Breast epithelium (tissue), 4 donors: ENCODE measurements around the gene DOCK10. TPM values are rescaled to one million over a fixed set of nuclear protein-coding genes. Genes with fewer than 3 reads are reported as not detected.

ENCODE experiments used
- DNase-seq, 2 donors: peaks; one replicate each; pipeline ENCODE4 v3.0.0-alpha.2; 2019; ENCODE audit warnings: low spot score in 2 of 2
- H3K27ac ChIP-seq, 2 donors: fragments of 200-600 bp; sonication (generic) in 1 of 2; one replicate each; pipeline ENCODE4 v1.5.1; 2016 to 2019; ENCODE audit warnings: mild to moderate bottlenecking in 1 of 2
- H3K27me3 ChIP-seq, 2 donors: fragments of 200-600 bp; sonication (generic) in 1 of 2; one replicate each; pipeline versions ENCODE4 v1.5.1 to v1.6.0; 2017 to 2019; ENCODE audit warnings: control low read depth in 1 of 2, mild to moderate bottlenecking in 1 of 2
- H3K36me3 ChIP-seq: fragments of 200-600 bp; one replicate; pipeline ENCODE4 v1.5.1; 2019
- H3K4me1 ChIP-seq, 2 donors: fragments of 200-600 bp; sonication (generic); one replicate each; pipeline ENCODE4 v1.5.1; 2016 to 2019; ENCODE audit warnings: control low read depth in 1 of 2
- H3K4me3 ChIP-seq, 3 donors: fragments of 200-600 bp; sonication (generic); 1 replicate in 2 of 3; 2 replicates in 1 of 3; pipeline ENCODE4 v1.5.1; 2016 to 2019; ENCODE audit warnings: mild to moderate bottlenecking in 3 of 3, moderate library complexity in 2 of 3
- H3K9me3 ChIP-seq, 2 donors: fragments of 200-600 bp; sonication (generic) in 1 of 2; one replicate each; pipeline ENCODE4 v1.5.1; 2016 to 2019; ENCODE audit warnings: control low read depth in 1 of 2
- POLR2A ChIP-seq: fragments of 450-650 bp; IDR thresholded peaks from one replicate; pipeline ENCODE4 v1.6.1; 2016; ENCODE audit warnings: antibody characterized with exemption, mild to moderate bottlenecking, moderate library complexity
- POLR2AphosphoS5 ChIP-seq, 3 donors: sonication (generic); formaldehyde crosslinking; IDR thresholded peaks; one replicate each; pipeline ENCODE4 v1.6.1; 2017; ENCODE audit warnings: antibody characterized with exemption in 3 of 3
- intact Hi-C: fragments of 100-400 bp; cut with DNase I; formaldehyde crosslinking; loops from one replicate; pipeline ENCODE4 v1.15.1; 2023; ENCODE audit warnings: low total_unique reads
- total RNA-seq, 3 donors: library from RNA; depleted of rRNA; stranded (reverse); fragments of >200 nt; gene quantifications; one replicate each; pipeline ENCODE4 v1.1.0, GENCODE V29; 2016
- TF ChIP-seq, protein P1 (sequence below), 3 donors: fragments of 450-650 bp; IDR thresholded peaks; one replicate each; pipeline ENCODE4 v1.5.1; 2016 to 2017; ENCODE audit warnings: antibody characterized with exemption in 3 of 3, mild to moderate bottlenecking in 3 of 3, moderate library complexity in 3 of 3

DOCK10 gene
- total RNA-seq, 3 donors from 2014 or later = 13.8 to 23.9 (median 15.4) TPM

DNA sequence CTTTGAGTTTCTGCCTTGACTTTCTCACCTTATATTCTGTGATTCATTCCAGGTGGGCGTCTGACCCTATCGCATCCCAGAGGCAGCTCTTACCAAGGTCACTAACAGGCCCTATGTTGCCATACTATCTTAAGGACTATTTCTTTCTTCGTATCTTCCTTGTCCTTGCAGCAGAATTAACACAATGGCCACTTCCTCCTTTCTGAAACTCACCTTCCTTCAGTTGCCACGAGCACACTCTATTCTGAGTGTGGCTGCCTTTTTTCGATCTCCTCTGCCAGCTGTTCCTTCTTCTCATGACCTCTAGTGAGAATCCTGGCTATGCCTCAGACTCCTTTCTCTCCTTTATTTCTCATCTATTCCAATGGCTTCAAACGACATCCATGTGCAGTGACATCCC, 165.7 kb downstream of the DOCK10 start:
- Histone ChIP-seq H3K4me1 (no peaks in the 10 kb centered on the region), H3K9me3 (no peaks in the 10 kb centered on the region), H3K36me3 (no peaks in the 10 kb centered on the region), H3K27me3 (no peaks in the 10 kb centered on the region), H3K4me3 (no peak overlapping the region), H3K27ac (no peak overlapping the region)
- intact Hi-C loops = no loop called here
- no peak for TF ChIP-seq POLR2AphosphoS5 (IDR thresholded peaks at IDR 0.05)
- no peak for TF ChIP-seq POLR2A
- TF ChIP-seq, protein P1, sequence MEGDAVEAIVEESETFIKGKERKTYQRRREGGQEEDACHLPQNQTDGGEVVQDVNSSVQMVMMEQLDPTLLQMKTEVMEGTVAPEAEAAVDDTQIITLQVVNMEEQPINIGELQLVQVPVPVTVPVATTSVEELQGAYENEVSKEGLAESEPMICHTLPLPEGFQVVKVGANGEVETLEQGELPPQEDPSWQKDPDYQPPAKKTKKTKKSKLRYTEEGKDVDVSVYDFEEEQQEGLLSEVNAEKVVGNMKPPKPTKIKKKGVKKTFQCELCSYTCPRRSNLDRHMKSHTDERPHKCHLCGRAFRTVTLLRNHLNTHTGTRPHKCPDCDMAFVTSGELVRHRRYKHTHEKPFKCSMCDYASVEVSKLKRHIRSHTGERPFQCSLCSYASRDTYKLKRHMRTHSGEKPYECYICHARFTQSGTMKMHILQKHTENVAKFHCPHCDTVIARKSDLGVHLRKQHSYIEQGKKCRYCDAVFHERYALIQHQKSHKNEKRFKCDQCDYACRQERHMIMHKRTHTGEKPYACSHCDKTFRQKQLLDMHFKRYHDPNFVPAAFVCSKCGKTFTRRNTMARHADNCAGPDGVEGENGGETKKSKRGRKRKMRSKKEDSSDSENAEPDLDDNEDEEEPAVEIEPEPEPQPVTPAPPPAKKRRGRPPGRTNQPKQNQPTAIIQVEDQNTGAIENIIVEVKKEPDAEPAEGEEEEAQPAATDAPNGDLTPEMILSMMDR (IDR thresholded peaks at IDR 0.05) = no peak
- no peak for DNase-seq

DNA sequence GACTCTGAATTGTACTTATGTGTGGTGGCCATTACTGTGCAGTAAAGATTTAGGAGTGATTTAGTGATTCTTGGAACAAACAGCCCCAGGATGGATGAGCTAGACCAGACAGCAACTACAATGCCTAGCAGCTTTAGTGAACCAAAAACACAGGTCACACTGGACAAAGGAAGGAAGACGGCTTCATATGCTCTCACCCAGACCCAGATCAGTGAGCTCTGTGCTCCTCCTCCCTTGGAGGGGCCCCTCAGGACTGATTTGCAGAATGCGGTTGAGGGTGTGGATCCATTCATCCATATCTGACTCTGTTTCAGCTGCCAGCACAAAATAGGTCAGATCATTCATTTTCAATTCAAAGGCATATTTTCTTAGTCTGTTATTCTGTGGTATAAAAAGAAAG, 166.4 kb downstream of the DOCK10 start:
- DNase-seq = no peak
- H3K27ac ChIP-seq = no peak overlapping the region
- H3K36me3 ChIP-seq = no peaks in the 10 kb centered on the region

DNA sequence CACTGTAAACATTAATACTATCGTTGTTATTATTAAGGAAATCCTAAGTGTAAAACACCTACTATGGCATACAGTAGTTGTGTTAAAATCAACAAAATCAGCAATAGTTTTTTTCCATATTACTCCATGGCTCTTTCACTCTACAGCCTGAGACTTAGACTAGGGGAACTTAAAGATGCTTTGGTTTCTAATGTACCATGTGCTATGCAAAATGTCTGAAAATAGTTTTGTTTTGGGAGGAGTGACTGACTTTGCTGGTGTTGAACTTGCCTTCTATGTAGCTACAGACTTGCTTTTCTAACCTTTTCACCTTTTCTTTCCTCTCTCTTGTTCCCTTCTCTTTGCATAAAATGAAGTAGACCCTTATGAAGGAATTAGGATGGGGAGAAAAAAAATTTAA, 167.1 kb downstream of the DOCK10 start:
- intact Hi-C loops = no loop called here
- no peak for DNase-seq

More for the DNA sequence above, 166.4 kb downstream of the DOCK10 start:
- Histone ChIP-seq H3K4me3 (no peak overlapping the region), H3K4me1 (no peaks in the 10 kb centered on the region), H3K9me3 (no peaks in the 10 kb centered on the region), H3K27me3 (no peaks in the 10 kb centered on the region)
- TF ChIP-seq, protein P1 (IDR thresholded peaks at IDR 0.05) = no peak
- no peak for TF ChIP-seq POLR2AphosphoS5 (IDR thresholded peaks at IDR 0.05)
- intact Hi-C loops = no loop called here

DNA sequence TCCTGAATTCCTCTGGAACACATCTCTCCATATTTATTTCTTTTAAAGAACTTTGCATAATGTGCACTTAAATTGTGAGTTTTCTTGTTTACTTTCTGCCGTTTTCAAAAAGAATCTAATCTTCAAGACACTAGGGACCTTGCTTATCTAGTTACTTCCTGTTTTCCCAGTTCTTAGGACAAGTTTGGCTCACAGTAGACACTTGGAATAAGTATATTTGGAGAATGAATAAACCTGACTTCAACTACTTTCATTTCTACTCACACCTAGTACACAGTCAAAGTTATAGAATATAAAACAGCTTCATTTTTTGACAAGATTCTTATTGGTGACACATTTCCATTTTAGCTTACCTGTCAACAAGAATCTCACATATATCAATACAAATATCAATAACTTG, 170.5 kb downstream of the DOCK10 start:
- DNase-seq = no peak
- H3K36me3 ChIP-seq = no peaks in the 10 kb centered on the region
- H3K27ac ChIP-seq = no peak overlapping the region
- H3K4me1 ChIP-seq = no peaks in the 10 kb centered on the region
- intact Hi-C loops = no loop called here
- no peaks in the 10 kb centered on the region for H3K27me3 ChIP-seq
- TF ChIP-seq, protein P1 (IDR thresholded peaks at IDR 0.05) = no peak
- TF ChIP-seq POLR2AphosphoS5 (IDR thresholded peaks at IDR 0.05) (no peak), POLR2A (no peak)
- H3K9me3 ChIP-seq = no peaks in the 10 kb centered on the region
- H3K4me3 ChIP-seq = no peak overlapping the region

More for the DNA sequence above, 167.1 kb downstream of the DOCK10 start:
- Histone ChIP-seq H3K27ac (no peak overlapping the region), H3K4me3 (no peak overlapping the region), H3K36me3 (no peaks in the 10 kb centered on the region), H3K27me3 (no peaks in the 10 kb centered on the region), H3K4me1 (no peaks in the 10 kb centered on the region), H3K9me3 (no peaks in the 10 kb centered on the region)
- TF ChIP-seq POLR2A = no peak
- TF ChIP-seq, protein P1 (IDR thresholded peaks at IDR 0.05) = no peak
- TF ChIP-seq POLR2AphosphoS5 (IDR thresholded peaks at IDR 0.05) = no peak

DNA sequence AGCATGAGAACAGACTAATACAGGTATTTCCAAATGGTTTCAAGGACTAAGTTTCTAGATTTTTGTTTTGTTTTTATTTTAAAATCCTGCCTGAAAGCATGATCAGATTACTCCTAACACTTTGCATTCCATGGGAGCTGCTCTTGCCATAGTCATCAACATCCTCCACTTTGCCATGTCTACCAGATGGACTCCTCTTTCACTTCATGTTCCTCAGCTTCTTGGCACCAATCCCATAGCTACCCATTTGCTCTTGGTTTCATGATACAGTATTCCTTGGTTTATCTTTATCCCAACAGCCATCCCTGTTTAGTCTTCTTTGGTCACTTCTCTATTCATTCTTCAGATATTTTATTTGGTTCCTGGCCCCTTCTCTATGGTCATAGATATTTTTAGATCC, 171.9 kb downstream of the DOCK10 start:
- TF ChIP-seq POLR2A (no peak), POLR2AphosphoS5 (IDR thresholded peaks at IDR 0.05) (no peak)
- TF ChIP-seq, protein P1 (IDR thresholded peaks at IDR 0.05) = no peak
- Histone ChIP-seq H3K9me3 (no peaks in the 10 kb centered on the region), H3K4me1 (no peaks in the 10 kb centered on the region), H3K27ac (peak overlapping the region; percentile 50 to 66), H3K36me3 (no peaks in the 10 kb centered on the region), H3K4me3 (no peak overlapping the region), H3K27me3 (no peaks in the 10 kb centered on the region)
- intact Hi-C loops = no loop called here
- no peak for DNase-seq
